Neutrophil (primary cell): Measurements from ENCODE around the gene RPRM.

Experiments used
- H3K27ac ChIP-seq: fragments of 200-600 bp; sonication (generic); 2 replicates; pipeline ENCODE4 v1.5.1; 2016; ENCODE audit warnings: mild to moderate bottlenecking, moderate library complexity
- H3K27me3 ChIP-seq: fragments of 200-600 bp; sonication (generic); 2 replicates; pipeline ENCODE4 v1.6.0; 2016; ENCODE audit warnings: mild to moderate bottlenecking
- H3K36me3 ChIP-seq: fragments of 200-600 bp; sonication (generic); 2 replicates; pipeline ENCODE4 v1.5.1; 2017
- H3K4me1 ChIP-seq, 2 experiments: fragments of 200-600 bp in 1 of 2; sonication (generic) in 1 of 2; 1 replicate in 1 of 2; 2 replicates in 1 of 2; pipeline versions ENCODE4 v1.5.1 to v1.6.1; 2013 to 2016; ENCODE audit warnings: low read depth in 1 of 2, low read length in 1 of 2, mild to moderate bottlenecking in 1 of 2, moderate library complexity in 1 of 2; ENCODE audit not compliant: control insufficient read depth in 1 of 2, insufficient read depth in 1 of 2
- H3K4me3 ChIP-seq, 2 experiments: fragments of 200-600 bp in 1 of 2; sonication (generic) in 1 of 2; 1 replicate in 1 of 2; 2 replicates in 1 of 2; pipeline ENCODE4 v1.5.1; 2013 to 2016; ENCODE audit warnings: low read depth in 1 of 2, low read length in 1 of 2, mild to moderate bottlenecking in 1 of 2, moderate library complexity in 1 of 2
- H3K9me3 ChIP-seq: fragments of 200-600 bp; sonication (generic); 2 replicates; pipeline ENCODE4 v1.5.1; 2016
- CTCF ChIP-seq: fragments of 200-600 bp; sonication (generic); IDR thresholded peaks from 2 replicates; pipeline ENCODE4 v1.5.1; 2016; ENCODE audit warnings: antibody characterized with exemption

RPRM gene

DNA sequence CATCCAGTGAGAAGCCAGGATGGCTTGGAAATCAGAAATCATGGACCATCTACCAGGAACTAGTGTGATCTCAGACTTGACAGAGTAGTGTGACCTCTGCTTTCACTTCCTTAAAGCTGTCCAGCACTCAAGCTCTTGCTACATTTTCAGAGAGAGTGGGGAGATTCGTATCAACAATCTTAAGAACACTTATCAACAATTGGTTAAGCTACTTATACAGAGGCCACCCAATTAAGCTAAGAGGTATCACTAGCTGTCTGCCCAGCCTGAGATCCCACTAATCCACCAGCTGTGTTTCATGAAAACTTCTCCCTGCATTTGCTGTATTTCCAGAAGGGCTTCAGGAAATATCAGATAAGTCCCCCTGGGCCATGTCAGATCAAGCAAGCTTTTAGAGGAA lies 4.2 kb downstream of the RPRM start:
- H3K27me3 ChIP-seq, result peaks cover 63% of the 10 kb centered on the region
- no peak for TF ChIP-seq CTCF

GRCh38 chr2:153470867-153471266 lies 7.7 kb downstream of the RPRM start:
- Histone ChIP-seq H3K36me3 (no peaks in the 10 kb centered on the region), H3K27me3 (peaks cover 28% of the 10 kb centered on the region), H3K4me3 (no peak overlapping the region), H3K27ac (no peak overlapping the region), H3K9me3 (no peaks in the 10 kb centered on the region), H3K4me1 (no peaks in the 10 kb centered on the region)
- TF ChIP-seq CTCF, result no peak

More for the DNA sequence above, 4.2 kb downstream of the RPRM start:
- H3K36me3 ChIP-seq, result no peaks in the 10 kb centered on the region
- peaks cover 11 to 14% of the 10 kb centered on the region in 2 experiments for H3K4me1 ChIP-seq
- no peaks in the 10 kb centered on the region for H3K9me3 ChIP-seq
- no peak overlapping the region for H3K4me3 ChIP-seq
- no peak overlapping the region for H3K27ac ChIP-seq

GRCh38 chr2:153464395-153464794 lies 14.2 kb downstream of the RPRM start:
- Histone ChIP-seq H3K27me3 (no peaks in the 10 kb centered on the region), H3K27ac (no peak overlapping the region), H3K36me3 (no peaks in the 10 kb centered on the region), H3K9me3 (no peaks in the 10 kb centered on the region), H3K4me1 (no peaks in the 10 kb centered on the region), H3K4me3 (no peak overlapping the region)
- TF ChIP-seq CTCF, result no peak

DNA sequence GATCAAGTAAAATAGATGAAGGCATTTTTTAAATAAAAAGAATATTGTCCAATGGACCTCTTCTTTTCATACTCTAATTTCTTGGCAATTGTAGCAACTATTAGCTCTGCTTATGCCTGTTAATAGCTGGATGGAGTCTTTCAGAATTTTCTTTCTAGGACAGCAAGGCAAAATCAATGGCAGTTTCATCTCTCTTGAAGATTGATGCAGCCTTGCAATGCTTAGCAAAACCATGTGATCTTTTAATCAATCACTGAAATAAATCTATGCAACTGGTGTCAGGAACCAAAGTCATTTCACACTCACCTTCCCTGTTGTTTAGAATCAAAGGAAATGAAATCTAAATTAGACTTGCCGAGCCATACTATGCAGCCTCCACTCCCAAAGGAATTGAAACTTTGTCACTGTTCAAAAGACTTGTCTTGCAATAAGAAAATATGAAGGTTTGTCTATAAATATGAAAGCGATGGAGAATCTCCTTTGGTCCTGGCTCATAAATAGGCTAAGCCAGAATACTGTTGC lies 16.2 kb downstream of the RPRM start:
- H3K27me3 ChIP-seq, result no peaks in the 10 kb centered on the region
- no peak overlapping the region for H3K4me3 ChIP-seq
- H3K36me3 ChIP-seq, result no peaks in the 10 kb centered on the region
- no peak for TF ChIP-seq CTCF
- no peaks in the 10 kb centered on the region for H3K4me1 ChIP-seq
- no peaks in the 10 kb centered on the region for H3K9me3 ChIP-seq
- H3K27ac ChIP-seq, result no peak overlapping the region

GRCh38 chr2:153461453-153461852 lies 17.1 kb downstream of the RPRM start:
- no peaks in the 10 kb centered on the region for H3K4me1 ChIP-seq
- H3K36me3 ChIP-seq, result no peaks in the 10 kb centered on the region
- H3K9me3 ChIP-seq, result no peaks in the 10 kb centered on the region
- no peak for TF ChIP-seq CTCF
- H3K27me3 ChIP-seq, result no peaks in the 10 kb centered on the region
- H3K27ac ChIP-seq, result no peak overlapping the region
- no peak overlapping the region for H3K4me3 ChIP-seq

DNA sequence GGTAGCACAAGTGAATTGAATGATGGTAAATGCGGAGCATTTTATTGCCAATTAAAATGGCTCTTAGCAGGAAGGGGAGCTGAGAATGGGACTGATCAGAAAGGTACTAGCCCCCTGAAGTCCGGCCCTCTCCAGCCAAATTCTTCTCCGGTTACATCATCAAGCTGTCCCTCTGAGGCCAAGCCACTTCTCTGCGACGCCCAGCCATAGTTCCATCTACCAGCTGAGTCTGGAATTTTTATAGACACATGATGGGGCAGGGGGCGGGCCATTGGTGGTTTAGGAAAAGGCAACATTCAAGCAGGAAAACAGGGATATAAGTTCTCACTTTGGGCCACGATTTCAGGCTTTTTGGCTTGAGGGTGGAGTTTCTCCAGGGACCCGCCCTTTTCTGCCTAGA lies 22.7 kb downstream of the RPRM start:
- TF ChIP-seq CTCF, result no peak
- Histone ChIP-seq H3K9me3 (no peaks in the 10 kb centered on the region), H3K27me3 (no peaks in the 10 kb centered on the region), H3K36me3 (no peaks in the 10 kb centered on the region), H3K4me1 (no peaks in the 10 kb centered on the region), H3K4me3 (no peak overlapping the region), H3K27ac (no peak overlapping the region)
